NT2/D1 (cell line): ENCODE measurements around the gene PDE4B.

Source experiments
- SUZ12 ChIP-seq: IDR thresholded peaks from 2 replicates; pipeline ENCODE4 v1.6.1; 2011; ENCODE audit not compliant: insufficient read length, insufficient read depth; ENCODE audit errors: extremely low read depth
- YY1 ChIP-seq: IDR thresholded peaks from 2 replicates; pipeline ENCODE4 v1.6.1; 2011; ENCODE audit not compliant: insufficient read length, insufficient read depth

GRCh38 chr1:65759516-65759915 is 33.2 kb upstream of the PDE4B start:
- TF ChIP-seq YY1 (no peak), SUZ12 (no peak)
